Measurements from ENCODE around the gene DYNLRB1.
A peak's percentile ranks its signal among the peaks of the same experiment; 100 is the strongest.
"Not testable (repeated sequence)": the region's sequence is repeated elsewhere in the genome, so short reads cannot be mapped to it uniquely, and the experiment has no call there.

Gene DYNLRB1

GRCh38 chr20:34516247-34517113, at the start of gene DYNLRB1:
TSS of gene DYNLRB1 (plus strand) at chr20:34516422. CDS start at chr20:34516459, 37 bp downstream.
- peak; percentile 97 for DNase-seq (ENCODE audit: insufficient read length, low spot score)
- FAIRE-seq: peak; percentile 59

- FAIRE-seq (no peak), DNase-seq (ENCODE audit: insufficient read length, low spot score) (no peak)
Measured at GRCh38 chr20:34468951-34469350, 47.3 kb upstream of the DYNLRB1 start.

- DNase-seq (ENCODE audit: insufficient read length, low spot score) (peak; percentile 22), FAIRE-seq (no peak)
Measured at GRCh38 chr20:34472246-34472925, 43.8 kb upstream of the DYNLRB1 start.

GRCh38 chr20:34473262-34473883, 42.8 kb upstream of the DYNLRB1 start:
- peak; percentile 38 for DNase-seq (ENCODE audit: insufficient read length, low spot score)
- FAIRE-seq: peak; percentile 96

GRCh38 chr20:34475979-34476736, 40.1 kb upstream of the DYNLRB1 start:
- no peak for FAIRE-seq
- DNase-seq (ENCODE audit: insufficient read length, low spot score): peak; percentile 20

GRCh38 chr20:34479627-34480026, 36.6 kb upstream of the DYNLRB1 start:
- FAIRE-seq (no peak), DNase-seq (ENCODE audit: insufficient read length, low spot score) (no peak)

GRCh38 chr20:34482154-34482553, 34.1 kb upstream of the DYNLRB1 start:
- FAIRE-seq; DNase-seq (ENCODE audit: insufficient read length, low spot score): not testable (repeated sequence)

GRCh38 chr20:34483585-34484220, 32.5 kb upstream of the DYNLRB1 start:
- DNase-seq (ENCODE audit: insufficient read length, low spot score); FAIRE-seq: not testable (repeated sequence)

- FAIRE-seq: no peak
- no peak for DNase-seq (ENCODE audit: insufficient read length, low spot score)
Measured at GRCh38 chr20:34485068-34485634, 31.1 kb upstream of the DYNLRB1 start.

- FAIRE-seq (no peak), DNase-seq (ENCODE audit: insufficient read length, low spot score) (no peak)
Measured at GRCh38 chr20:34491226-34491931, 24.8 kb upstream of the DYNLRB1 start.

GRCh38 chr20:34491932-34492509, 24.2 kb upstream of the DYNLRB1 start:
- no peak for FAIRE-seq
- DNase-seq (ENCODE audit: insufficient read length, low spot score): no peak

- DNase-seq (ENCODE audit: insufficient read length, low spot score): no peak
- no peak for FAIRE-seq
Measured at GRCh38 chr20:34493646-34494045, 22.6 kb upstream of the DYNLRB1 start.

GRCh38 chr20:34495307-34495706, 20.9 kb upstream of the DYNLRB1 start:
- FAIRE-seq (no peak), DNase-seq (ENCODE audit: insufficient read length, low spot score) (no peak)

GRCh38 chr20:34495916-34496315, 20.3 kb upstream of the DYNLRB1 start:
- no peak for FAIRE-seq

GRCh38 chr20:34497596-34497995, 18.6 kb upstream of the DYNLRB1 start:
- not testable (repeated sequence) for DNase-seq (ENCODE audit: insufficient read length, low spot score); FAIRE-seq

More at GRCh38 chr20:34495916-34496315, 20.3 kb upstream of the DYNLRB1 start:
- no peak for DNase-seq (ENCODE audit: insufficient read length, low spot score)

- FAIRE-seq: no peak
- no peak for DNase-seq (ENCODE audit: insufficient read length, low spot score)
Measured at GRCh38 chr20:34500823-34501222, 15.4 kb upstream of the DYNLRB1 start.

- no peak for DNase-seq (ENCODE audit: insufficient read length, low spot score)
- no peak for FAIRE-seq
Measured at GRCh38 chr20:34506480-34506879, 9.7 kb upstream of the DYNLRB1 start.

GRCh38 chr20:34507702-34508413, 8.4 kb upstream of the DYNLRB1 start:
- no peak for FAIRE-seq
- DNase-seq (ENCODE audit: insufficient read length, low spot score): no peak
